Measurements from ENCODE around the gene GFM2.
A peak's percentile ranks its signal among the peaks of the same experiment; 100 is the strongest.
"Not testable (repeated sequence)": the region's sequence is repeated elsewhere in the genome, so short reads cannot be mapped to it uniquely, and the experiment has no call there.

Gene GFM2

DNA sequence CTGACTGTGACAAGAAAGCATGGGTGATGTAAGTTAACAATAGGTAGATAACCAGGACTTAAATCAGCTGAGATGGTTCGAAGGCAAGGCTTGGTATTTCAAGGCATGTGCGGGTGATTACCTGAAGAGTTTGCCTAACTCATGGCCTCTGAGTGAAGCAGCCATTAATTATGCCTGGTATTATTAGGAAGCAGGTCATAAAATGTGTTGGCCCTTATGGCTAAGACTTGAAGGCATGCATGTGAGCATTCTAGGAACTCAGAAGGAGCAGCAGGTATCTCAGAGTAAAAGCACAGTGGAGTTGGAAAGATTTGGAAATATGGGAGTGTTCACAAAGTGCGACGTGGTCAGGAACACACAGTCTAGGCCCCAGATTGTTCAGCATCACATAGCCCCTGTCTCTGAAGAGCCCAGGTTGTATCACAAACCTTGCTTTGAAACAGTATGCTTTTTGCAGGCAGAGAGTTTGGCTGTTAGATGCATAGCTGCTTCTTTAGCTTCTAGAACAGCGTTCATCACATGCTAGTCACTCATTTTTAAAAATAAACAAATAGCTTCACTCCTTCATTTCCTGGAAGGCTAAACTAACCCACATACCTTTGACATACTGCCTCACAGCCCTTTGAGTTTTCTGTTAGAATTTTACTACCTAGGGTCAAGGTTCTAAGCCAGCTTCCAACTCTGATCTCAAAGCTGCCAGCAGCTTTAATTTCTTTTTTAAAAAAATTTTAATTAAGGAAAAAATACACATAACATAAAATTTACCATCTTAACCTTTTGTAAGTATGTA lies 79.8 kb downstream of the GFM2 start:
- DNase-seq: no peak

- DNase-seq: no peak
Measured at GRCh38 chr5:74685979-74686631, 80.8 kb downstream of the GFM2 start.

DNA sequence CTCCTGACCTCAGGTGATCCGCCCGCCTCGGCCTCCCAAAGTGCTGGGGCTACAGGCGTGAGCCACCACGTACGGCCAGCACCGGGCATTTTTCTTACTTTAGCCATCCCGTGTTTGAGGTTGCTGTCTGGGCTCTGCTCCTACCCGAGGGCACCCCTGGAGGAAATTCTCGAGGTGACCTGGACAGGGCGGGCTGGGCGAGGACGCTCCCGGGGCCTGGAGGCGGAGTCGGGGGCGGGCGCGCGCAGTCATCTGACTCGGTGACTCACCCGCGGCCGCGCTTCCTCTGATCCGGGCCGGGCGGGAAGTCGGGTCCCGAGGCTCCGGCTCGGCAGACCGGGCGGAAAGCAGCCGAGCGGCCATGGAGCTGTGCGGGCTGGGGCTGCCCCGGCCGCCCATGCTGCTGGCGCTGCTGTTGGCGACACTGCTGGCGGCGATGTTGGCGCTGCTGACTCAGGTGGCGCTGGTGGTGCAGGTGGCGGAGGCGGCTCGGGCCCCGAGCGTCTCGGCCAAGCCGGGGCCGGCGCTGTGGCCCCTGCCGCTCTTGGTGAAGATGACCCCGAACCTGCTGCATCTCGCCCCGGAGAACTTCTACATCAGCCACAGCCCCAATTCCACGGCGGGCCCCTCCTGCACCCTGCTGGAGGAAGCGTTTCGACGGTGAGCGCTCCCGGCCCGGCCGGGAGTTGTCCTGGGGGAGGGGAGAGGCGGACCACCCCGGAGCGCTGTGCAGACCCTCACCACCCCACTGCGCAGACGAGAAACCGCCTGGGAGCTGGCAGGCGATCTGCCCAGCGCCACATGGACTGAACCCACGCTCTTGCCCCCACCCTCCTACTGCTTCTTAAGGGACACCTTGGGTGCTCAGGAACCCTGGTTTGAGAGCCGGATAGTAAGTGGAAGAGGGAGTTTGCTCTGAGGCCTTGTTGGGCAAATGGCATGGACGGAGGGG lies 81.7 kb downstream of the GFM2 start, which contains the start of gene HEXB:
TSS of gene HEXB (plus strand) at position 334 of the 952 bp plus-strand sequence. CDS start at position 362, 28 bp downstream.
- DNase-seq: peak; percentile 82 to 85

DNA sequence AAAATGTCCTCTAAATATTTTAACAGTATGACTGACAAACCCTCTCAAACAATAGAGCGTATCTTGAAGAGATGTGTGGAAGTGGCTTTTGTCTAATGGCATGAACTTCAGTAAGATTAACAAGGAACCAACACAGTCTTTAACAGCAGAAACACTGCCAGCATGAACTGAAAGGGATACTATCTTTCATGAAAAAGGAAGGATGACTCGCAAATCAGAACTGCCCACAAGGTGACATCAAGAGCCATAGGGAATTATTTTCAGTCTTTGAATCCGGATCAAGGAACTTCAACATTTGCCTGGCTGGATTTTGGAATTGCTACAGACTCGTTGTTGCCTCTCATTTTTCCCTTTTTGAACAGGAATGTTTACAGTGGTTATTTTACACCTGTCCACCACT lies 87.0 kb downstream of the GFM2 start:
- DNase-seq: no peak

DNA sequence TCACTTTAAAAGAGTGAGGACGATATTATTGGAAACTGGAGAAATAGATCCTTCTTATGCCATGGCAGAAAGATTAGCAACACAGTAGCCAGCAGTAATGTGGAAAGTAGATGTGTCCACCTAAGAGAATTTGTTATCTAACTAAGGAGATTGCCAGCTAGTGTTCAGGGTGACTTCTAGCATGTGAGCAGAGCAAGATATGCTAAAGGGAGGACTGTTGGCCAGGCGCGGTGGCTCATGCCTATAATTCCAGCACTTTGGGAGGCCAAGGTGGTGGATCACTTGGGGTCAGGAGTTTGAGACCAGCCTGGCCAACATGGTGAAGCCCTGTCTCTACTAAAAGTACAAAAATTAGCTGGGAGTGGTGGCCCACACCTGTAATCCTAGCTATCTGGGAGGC lies 87.6 kb downstream of the GFM2 start:
- DNase-seq: not testable (repeated sequence)

DNA sequence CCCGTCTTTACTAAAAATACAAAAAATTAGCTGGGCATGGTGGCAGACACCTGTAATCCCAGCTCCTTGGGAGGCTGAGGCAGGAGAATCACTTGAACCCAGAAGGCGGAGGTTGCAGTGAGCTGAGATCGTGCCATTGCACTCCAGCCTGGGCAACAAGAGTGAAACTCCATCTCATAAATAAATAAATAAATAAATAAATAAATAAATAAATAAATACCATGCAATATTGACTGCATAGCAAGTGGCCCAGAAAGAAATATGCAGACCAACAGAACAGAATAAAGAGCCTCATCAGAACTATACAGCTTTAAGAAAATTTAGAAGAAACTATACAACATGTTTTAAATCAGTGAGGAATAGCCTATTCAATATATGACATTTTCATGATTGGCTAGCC lies 88.8 kb downstream of the GFM2 start:
- not testable (repeated sequence) for DNase-seq

DNA sequence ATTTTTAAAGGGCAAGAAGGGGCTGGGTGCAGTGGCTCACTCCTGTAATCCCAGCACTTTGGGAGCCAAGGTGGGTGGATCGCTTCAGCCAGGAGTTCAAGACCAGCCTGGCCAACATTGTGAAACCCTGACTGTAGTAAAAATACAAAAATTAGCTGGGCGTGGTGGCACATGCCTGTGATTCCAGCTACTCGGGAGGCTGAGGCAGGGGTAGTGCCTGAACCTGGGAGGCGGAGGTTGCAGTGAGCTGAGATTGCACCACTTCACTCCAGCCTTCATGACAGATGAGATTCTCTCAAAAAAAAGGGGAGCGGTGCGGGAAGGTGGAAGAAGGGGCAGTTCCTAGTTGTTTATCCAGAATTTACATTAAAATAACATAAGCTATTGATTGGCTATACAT lies 90.5 kb downstream of the GFM2 start:
- not testable (repeated sequence) for DNase-seq

DNA sequence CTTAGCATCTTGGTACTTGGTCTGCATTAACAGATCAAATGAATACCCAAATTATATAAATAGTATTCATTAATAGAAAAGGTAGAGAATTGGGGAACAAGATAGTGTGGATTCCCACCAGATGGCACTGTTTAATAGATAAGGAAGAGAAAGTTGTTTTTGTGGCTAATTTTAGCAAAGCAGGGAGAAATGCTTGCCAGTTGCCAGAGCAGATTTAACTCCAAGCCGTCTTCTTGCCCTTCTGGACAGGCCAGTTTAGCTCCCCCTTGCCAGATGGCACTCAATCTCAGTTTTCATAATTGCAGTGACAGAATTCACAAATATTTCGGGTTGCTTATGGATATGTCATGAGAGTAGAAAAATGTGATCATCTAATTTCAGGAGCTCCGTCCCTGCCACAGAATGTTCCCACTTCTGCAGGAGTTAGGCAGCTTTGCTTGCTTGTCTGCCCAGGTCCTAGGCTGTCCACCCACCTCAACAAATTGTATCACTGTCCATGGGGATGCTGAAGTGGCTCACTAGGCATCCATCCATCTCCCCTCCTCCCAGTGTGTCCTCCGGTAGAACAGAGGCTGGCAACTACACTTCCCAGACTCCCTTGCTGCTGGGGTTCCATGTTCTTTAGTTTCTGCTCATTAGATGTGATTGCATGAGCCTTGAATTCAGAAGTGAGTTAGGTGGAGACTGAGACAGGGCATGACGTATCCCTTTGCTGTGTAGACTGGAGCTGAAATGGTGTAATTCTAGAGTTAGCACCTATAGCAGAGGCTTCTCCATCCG lies 93.7 kb downstream of the GFM2 start:
- no peak for DNase-seq

- no peak for DNase-seq
Measured at GRCh38 chr5:74672215-74672877, 94.6 kb downstream of the GFM2 start.

Measured in activated CD4-positive, alpha-beta T cell treated with anti-CD3 and anti-CD28 coated beads for 4 hours (primary cell).